DOHH2 (cell line): ENCODE data around the gene DNTT.
A peak's percentile ranks its signal among the peaks of the same experiment; 100 is the strongest.

Experiments used
- H3F3A ChIP-seq: fragments of 200-600 bp; sonication (generic), shearing (Covaris generic); 2 replicates; pipeline ENCODE4 v1.6.0; 2016; ENCODE audit warnings: antibody characterized with exemption, mild to moderate bottlenecking; ENCODE audit not compliant: control insufficient read depth, insufficient read depth
- H3K27ac ChIP-seq: fragments of 200-600 bp; sonication (generic); 2 replicates; pipeline ENCODE4 v1.5.1; 2014; ENCODE audit warnings: low read depth, mild to moderate bottlenecking, low read length, moderate library complexity
- H3K27me3 ChIP-seq: fragments of 200-600 bp; sonication (generic); 2 replicates; pipeline ENCODE4 v1.6.1; 2014; ENCODE audit warnings: mild to moderate bottlenecking, low read length, mixed read lengths; ENCODE audit not compliant: control insufficient read depth
- H3K36me3 ChIP-seq: fragments of 200-600 bp; sonication (generic); 2 replicates; pipeline ENCODE4 v1.6.1; 2014; ENCODE audit warnings: mild to moderate bottlenecking, low read length, moderate library complexity, mixed read lengths; ENCODE audit not compliant: control insufficient read depth
- H3K4me1 ChIP-seq: fragments of 200-600 bp; sonication (generic); 2 replicates; pipeline ENCODE4 v1.6.1; 2014; ENCODE audit warnings: mild to moderate bottlenecking, low read length, mixed read lengths; ENCODE audit not compliant: control insufficient read depth
- H3K4me2 ChIP-seq: fragments of 200-600 bp; sonication (generic); 2 replicates; pipeline ENCODE4 v1.6.0; 2014; ENCODE audit warnings: mild to moderate bottlenecking, low read length, moderate library complexity
- H3K4me3 ChIP-seq: fragments of 200-600 bp; sonication (generic); 2 replicates; pipeline ENCODE4 v1.5.1; 2014; ENCODE audit warnings: mild to moderate bottlenecking, low read length, mixed read lengths
- H3K79me2 ChIP-seq: fragments of 200-600 bp; sonication (generic); 2 replicates; pipeline ENCODE4 v1.6.1; 2014; ENCODE audit warnings: mild to moderate bottlenecking, low read length, mixed read lengths; ENCODE audit not compliant: control insufficient read depth
- H3K9me2 ChIP-seq: fragments of 200-600 bp; sonication (generic); replicated peaks from 2 replicates; pipeline ENCODE4 v1.6.1; 2014; ENCODE audit warnings: mild to moderate bottlenecking, low read length, mixed read lengths; ENCODE audit not compliant: control insufficient read depth
- H3K9me3 ChIP-seq: fragments of 200-600 bp; sonication (generic); 2 replicates; pipeline ENCODE4 v1.6.1; 2014; ENCODE audit warnings: antibody characterized with exemption, low read length, mixed read lengths; ENCODE audit not compliant: control insufficient read depth, insufficient read depth
- H4K20me1 ChIP-seq: fragments of 200-600 bp; sonication (generic); 2 replicates; pipeline ENCODE4 v1.6.0; 2014; ENCODE audit warnings: low read depth, mild to moderate bottlenecking, antibody characterized with exemption, low read length, moderate library complexity; ENCODE audit not compliant: control insufficient read depth, insufficient read depth
- EZH2phosphoT487 ChIP-seq: fragments of 200-600 bp; sonication (generic); IDR thresholded peaks from 2 replicates; pipeline ENCODE4 v1.6.1; 2017; ENCODE audit warnings: borderline replicate concordance, mild to moderate bottlenecking, antibody characterized with exemption, low read length, moderate library complexity, mixed read lengths
- TF ChIP-seq, protein P1 (sequence below): fragments of 200-600 bp; sonication (generic); IDR thresholded peaks from one replicate; pipeline ENCODE4 v1.5.1; 2014; ENCODE audit warnings: antibody characterized with exemption, mild to moderate bottlenecking, low read depth, low read length; ENCODE audit not compliant: poor library complexity, severe bottlenecking

DNTT gene

DNA sequence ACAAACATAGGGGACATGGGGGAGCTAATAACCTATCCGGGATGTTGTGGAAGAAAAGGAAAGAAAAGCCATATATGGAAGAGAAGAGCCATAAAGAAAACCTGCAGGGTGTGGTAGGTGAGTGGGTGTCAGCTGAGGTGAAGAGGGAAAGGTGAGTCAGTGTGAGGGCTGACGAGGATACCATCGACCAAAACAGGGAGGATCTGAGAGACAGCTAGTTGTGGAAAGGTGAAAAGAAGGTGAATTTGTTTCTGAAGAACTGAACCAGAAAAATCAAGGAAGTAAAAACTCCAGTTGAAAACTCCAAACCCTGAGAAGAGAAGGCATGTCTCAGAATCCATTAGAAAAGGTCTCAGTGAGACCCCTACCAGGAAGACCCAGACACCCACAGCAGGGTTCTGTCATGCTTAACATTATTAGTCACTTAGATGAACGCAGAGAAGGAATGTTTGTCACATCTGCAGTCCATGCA is 37.0 kb upstream of the DNTT start:
- no peaks in the 10 kb centered on the region for H3K27me3 ChIP-seq
- peaks cover 98% of the 10 kb centered on the region for H3K79me2 ChIP-seq
- no peaks in the 10 kb centered on the region for H3K9me2 ChIP-seq
- no peak for TF ChIP-seq EZH2phosphoT487
- H3K9me3 ChIP-seq: no peaks in the 10 kb centered on the region
- peaks cover 11% of the 10 kb centered on the region for H3F3A ChIP-seq
- peaks cover 90% of the 10 kb centered on the region for H3K36me3 ChIP-seq
- peak overlapping the region; percentile 85 for H3K4me2 ChIP-seq
- H3K27ac ChIP-seq: peak overlapping the region; percentile 2; the same call in 1 of the 2 replicates
- H3K4me3 ChIP-seq: peak overlapping the region; percentile 82
- peaks cover 18% of the 10 kb centered on the region; the same call in 1 of the 2 replicates for H4K20me1 ChIP-seq
- peaks cover 73% of the 10 kb centered on the region for H3K4me1 ChIP-seq

DNA sequence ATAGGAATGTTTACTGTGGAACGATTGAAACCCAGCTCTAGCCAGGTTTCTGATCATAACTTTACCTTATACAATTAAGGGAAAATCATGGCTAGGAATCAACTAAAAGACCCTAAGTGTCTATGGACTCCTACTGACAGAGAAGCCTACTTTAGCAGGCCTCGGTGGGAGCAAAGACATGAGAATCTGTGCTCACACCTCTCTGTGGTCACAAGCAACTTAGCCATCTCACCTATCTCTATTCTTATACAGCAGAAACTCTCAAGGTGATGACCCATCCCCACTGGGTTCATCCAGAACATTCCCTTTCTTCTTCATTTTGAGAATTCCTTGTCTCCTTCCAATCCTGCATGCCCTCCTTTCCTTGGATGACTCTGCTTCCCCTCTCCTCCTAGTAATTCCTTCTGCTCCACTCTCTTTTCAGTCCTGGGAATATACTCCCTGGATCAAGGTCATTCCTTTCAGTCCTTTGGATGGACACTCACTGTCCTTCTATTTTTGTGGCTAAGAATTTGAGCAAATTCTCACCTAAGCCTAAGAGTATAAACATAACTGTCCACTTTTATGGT is 35.8 kb upstream of the DNTT start:
- H3K9me2 ChIP-seq: no peaks in the 10 kb centered on the region
- H3K4me1 ChIP-seq: peaks cover 70% of the 10 kb centered on the region
- peaks cover 89% of the 10 kb centered on the region for H3K79me2 ChIP-seq
- H3K27ac ChIP-seq: peak overlapping the region; percentile 94
- peaks cover 22% of the 10 kb centered on the region for H3F3A ChIP-seq
- H4K20me1 ChIP-seq: peaks cover 13% of the 10 kb centered on the region; the same call in 1 of the 2 replicates
- H3K9me3 ChIP-seq: no peaks in the 10 kb centered on the region
- H3K4me3 ChIP-seq: peak overlapping the region; percentile 82
- TF ChIP-seq, protein P1, sequence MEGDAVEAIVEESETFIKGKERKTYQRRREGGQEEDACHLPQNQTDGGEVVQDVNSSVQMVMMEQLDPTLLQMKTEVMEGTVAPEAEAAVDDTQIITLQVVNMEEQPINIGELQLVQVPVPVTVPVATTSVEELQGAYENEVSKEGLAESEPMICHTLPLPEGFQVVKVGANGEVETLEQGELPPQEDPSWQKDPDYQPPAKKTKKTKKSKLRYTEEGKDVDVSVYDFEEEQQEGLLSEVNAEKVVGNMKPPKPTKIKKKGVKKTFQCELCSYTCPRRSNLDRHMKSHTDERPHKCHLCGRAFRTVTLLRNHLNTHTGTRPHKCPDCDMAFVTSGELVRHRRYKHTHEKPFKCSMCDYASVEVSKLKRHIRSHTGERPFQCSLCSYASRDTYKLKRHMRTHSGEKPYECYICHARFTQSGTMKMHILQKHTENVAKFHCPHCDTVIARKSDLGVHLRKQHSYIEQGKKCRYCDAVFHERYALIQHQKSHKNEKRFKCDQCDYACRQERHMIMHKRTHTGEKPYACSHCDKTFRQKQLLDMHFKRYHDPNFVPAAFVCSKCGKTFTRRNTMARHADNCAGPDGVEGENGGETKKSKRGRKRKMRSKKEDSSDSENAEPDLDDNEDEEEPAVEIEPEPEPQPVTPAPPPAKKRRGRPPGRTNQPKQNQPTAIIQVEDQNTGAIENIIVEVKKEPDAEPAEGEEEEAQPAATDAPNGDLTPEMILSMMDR: no peak
- TF ChIP-seq EZH2phosphoT487: no peak
- peak overlapping the region; percentile 85 for H3K4me2 ChIP-seq
- peaks cover 88% of the 10 kb centered on the region for H3K36me3 ChIP-seq
- no peaks in the 10 kb centered on the region for H3K27me3 ChIP-seq

DNA sequence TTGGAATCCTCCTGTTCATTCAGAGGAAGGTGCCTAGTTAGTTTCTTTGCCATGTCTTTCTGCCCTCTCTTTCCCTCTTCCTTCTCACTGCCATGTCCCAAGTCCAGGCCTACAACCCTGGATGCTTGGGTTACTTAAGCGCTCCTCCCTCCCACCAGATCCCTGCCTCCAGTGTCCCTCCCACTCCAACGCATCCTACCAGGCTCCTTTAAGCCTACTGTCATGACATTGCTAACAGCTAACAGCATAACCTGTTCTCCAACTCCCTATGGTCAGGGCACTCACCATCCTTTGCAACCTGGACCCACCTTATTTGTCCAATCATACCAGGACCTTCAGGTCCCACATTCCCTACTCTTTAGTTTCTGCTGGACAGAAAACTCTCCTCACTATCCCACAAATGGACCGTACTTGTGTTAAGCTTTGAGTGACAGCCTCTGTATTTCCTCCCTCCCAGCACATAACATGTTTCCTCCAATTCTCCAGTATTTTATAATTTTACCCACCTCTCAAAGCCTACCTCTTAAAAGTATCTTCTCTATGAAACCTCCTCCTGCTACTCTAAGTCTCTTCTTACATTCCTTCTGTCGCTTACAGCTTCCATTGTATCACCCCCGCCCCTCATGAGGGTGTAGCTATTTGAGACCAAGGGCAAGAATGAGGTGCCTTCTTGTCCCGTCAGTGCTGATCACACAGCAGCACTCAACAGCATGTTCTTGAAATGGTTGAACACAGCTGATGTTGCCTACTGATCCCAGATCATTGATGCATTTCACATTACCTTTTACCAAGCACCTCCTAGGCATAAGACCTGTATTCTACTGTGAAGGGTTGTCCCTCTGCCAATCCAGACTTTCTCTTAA is 34.6 kb upstream of the DNTT start:
- peak overlapping the region; percentile 94 for H3K27ac ChIP-seq
- H3K36me3 ChIP-seq: peaks cover 81% of the 10 kb centered on the region
- peak overlapping the region; percentile 85 for H3K4me2 ChIP-seq
- H3K9me2 ChIP-seq: no peaks in the 10 kb centered on the region
- peaks cover 69% of the 10 kb centered on the region for H3K4me1 ChIP-seq
- peaks cover 77% of the 10 kb centered on the region for H3K79me2 ChIP-seq
- TF ChIP-seq, protein P1: no peak
- TF ChIP-seq EZH2phosphoT487: no peak
- H3F3A ChIP-seq: peaks cover 32% of the 10 kb centered on the region
- no peaks in the 10 kb centered on the region for H3K27me3 ChIP-seq
- no peaks in the 10 kb centered on the region for H3K9me3 ChIP-seq
- H3K4me3 ChIP-seq: peak overlapping the region; percentile 82
- peaks cover 13% of the 10 kb centered on the region; the same call in 1 of the 2 replicates for H4K20me1 ChIP-seq

DNA sequence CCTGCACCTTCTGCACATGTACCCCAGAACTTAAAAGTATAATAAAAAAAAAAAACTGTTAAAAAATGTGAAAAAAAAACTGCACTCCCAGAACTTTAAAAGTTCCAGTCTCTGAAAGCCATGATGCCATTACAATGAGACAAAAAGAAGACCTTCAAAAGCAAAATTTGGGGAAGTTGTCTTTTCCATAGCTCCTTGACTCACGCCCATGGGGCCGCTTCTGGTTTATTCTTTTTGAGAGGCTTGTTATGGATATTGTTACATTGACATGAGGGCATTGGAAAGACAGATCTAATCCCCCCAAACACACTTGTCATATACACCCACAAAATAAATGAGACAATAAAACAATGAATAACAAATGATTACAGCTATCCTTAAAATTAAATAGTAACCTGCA is 33.7 kb upstream of the DNTT start:
- Histone ChIP-seq H3K4me1 (peaks cover 70% of the 10 kb centered on the region), H3K4me3 (peak overlapping the region; percentile 82)
- TF ChIP-seq EZH2phosphoT487: no peak
- TF ChIP-seq, protein P1: no peak

More for the DNA sequence above, 33.7 kb upstream of the DNTT start:
- no peaks in the 10 kb centered on the region for H3K27me3 ChIP-seq
- H4K20me1 ChIP-seq: peaks cover 9% of the 10 kb centered on the region; the same call in 1 of the 2 replicates
- no peaks in the 10 kb centered on the region for H3K9me3 ChIP-seq
- H3K27ac ChIP-seq: peak overlapping the region; percentile 94
- H3K79me2 ChIP-seq: peaks cover 70% of the 10 kb centered on the region
- H3F3A ChIP-seq: peaks cover 35% of the 10 kb centered on the region
- no peaks in the 10 kb centered on the region for H3K9me2 ChIP-seq
- H3K4me2 ChIP-seq: peak overlapping the region; percentile 85
- peaks cover 74% of the 10 kb centered on the region for H3K36me3 ChIP-seq
